Colonic mucosa (tissue), 4 donors: ENCODE results near the gene PRR5. TPM values are rescaled to one million over a fixed set of nuclear protein-coding genes. Genes with fewer than 3 reads are reported as not detected.
"Not testable (repeated sequence)": the region's sequence is repeated elsewhere in the genome, so short reads cannot be mapped to it uniquely, and the experiment has no call there.

ENCODE experiments used
- DNase-seq: peaks from one replicate; pipeline ENCODE4 v3.0.0-alpha.2; 2020
- H3K27ac ChIP-seq: fragments of 200-600 bp; one replicate; pipeline ENCODE4 v1.8.0; 2021
- H3K27me3 ChIP-seq: fragments of 200-600 bp; one replicate; pipeline ENCODE4 v1.8.0; 2021
- H3K36me3 ChIP-seq: fragments of 200-600 bp; one replicate; pipeline ENCODE4 v1.8.0; 2021
- H3K4me1 ChIP-seq: fragments of 200-600 bp; one replicate; pipeline ENCODE4 v1.8.0; 2021; ENCODE audit warnings: mild to moderate bottlenecking
- H3K4me3 ChIP-seq: fragments of 200-600 bp; one replicate; pipeline ENCODE4 v1.8.0; 2021
- H3K9ac ChIP-seq, 2 donors: one replicate each; pipeline ENCODE4 v1.7.0; 2013; ENCODE audit warnings: control low read depth in 2 of 2, low read depth in 2 of 2, low read length in 2 of 2
- H3K9me3 ChIP-seq: fragments of 200-600 bp; one replicate; pipeline ENCODE4 v1.8.0; 2021
- intact Hi-C: fragments of 100-400 bp; cut with DNase I; formaldehyde crosslinking; loops from one replicate; pipeline ENCODE4 v1.14.1; 2022
- total RNA-seq, 2 donors: library from RNA; stranded (reverse); fragmentation: NEBNext Ultra II Directional in 1 of 2; extraction: Animal tissue kit (Norgen Biotek cat#: 25700) in 1 of 2; gene quantifications; one replicate each; pipeline ENCODE4 v1.2.1, GENCODE V29; 2021
- TF ChIP-seq, protein P1 (sequence below): fragments of 200-600 bp; IDR thresholded peaks from one replicate; pipeline ENCODE4 v1.8.0; 2022; ENCODE audit warnings: antibody characterized with exemption, mild to moderate bottlenecking
- donor health status: healthy.
- donor health status: DM: no; HTN: no; CAD: no.
- donor health status: DM: no; HTN: no; CAD: no.

PRR5 gene
- total RNA-seq, 2 donors from 2014 or later, result 21.2 to 45.8 TPM

DNA sequence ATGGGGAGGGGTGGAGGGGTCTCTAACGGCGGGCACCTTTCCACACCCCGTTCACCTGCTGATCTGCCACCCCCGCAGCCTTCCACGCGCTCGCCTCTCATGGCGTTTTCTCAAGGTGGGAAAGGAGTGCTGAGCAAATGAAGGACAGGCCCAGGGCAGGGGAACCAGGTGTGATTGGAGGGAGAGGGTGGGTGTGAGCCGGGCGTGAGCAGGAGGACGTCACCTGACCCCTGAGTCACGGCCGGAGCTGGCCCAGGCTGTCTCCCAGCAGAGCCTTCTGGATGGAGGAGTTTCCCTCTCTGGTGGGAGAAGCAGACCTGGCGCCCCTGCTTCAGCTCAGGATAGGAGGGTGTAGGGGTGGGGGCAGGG lies 36.3 kb downstream of the PRR5 start:
- peak overlapping the region; percentile 35 to 43 for H3K9ac ChIP-seq
- no peaks in the 10 kb centered on the region for H3K27me3 ChIP-seq
- peak; percentile 73 for DNase-seq
- peaks cover 5% of the 10 kb centered on the region for H3K4me1 ChIP-seq
- H3K27ac ChIP-seq, result no peak overlapping the region
- no peaks in the 10 kb centered on the region for H3K36me3 ChIP-seq
- no peaks in the 10 kb centered on the region for H3K9me3 ChIP-seq
- intact Hi-C loops, result no loop called here
- TF ChIP-seq, protein P1, sequence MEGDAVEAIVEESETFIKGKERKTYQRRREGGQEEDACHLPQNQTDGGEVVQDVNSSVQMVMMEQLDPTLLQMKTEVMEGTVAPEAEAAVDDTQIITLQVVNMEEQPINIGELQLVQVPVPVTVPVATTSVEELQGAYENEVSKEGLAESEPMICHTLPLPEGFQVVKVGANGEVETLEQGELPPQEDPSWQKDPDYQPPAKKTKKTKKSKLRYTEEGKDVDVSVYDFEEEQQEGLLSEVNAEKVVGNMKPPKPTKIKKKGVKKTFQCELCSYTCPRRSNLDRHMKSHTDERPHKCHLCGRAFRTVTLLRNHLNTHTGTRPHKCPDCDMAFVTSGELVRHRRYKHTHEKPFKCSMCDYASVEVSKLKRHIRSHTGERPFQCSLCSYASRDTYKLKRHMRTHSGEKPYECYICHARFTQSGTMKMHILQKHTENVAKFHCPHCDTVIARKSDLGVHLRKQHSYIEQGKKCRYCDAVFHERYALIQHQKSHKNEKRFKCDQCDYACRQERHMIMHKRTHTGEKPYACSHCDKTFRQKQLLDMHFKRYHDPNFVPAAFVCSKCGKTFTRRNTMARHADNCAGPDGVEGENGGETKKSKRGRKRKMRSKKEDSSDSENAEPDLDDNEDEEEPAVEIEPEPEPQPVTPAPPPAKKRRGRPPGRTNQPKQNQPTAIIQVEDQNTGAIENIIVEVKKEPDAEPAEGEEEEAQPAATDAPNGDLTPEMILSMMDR, result no peak
- H3K4me3 ChIP-seq, result no peak overlapping the region

GRCh38 chr22:44739024-44739423 lies 37.0 kb downstream of the PRR5 start:
- Histone ChIP-seq H3K27me3 (no peaks in the 10 kb centered on the region), H3K9ac (no peak overlapping the region), H3K36me3 (no peaks in the 10 kb centered on the region), H3K4me3 (no peak overlapping the region), H3K4me1 (peaks cover 5% of the 10 kb centered on the region), H3K27ac (no peak overlapping the region), H3K9me3 (no peaks in the 10 kb centered on the region)
- no peak for DNase-seq
- intact Hi-C loops, result no loop called here
- TF ChIP-seq, protein P1, result no peak

DNA sequence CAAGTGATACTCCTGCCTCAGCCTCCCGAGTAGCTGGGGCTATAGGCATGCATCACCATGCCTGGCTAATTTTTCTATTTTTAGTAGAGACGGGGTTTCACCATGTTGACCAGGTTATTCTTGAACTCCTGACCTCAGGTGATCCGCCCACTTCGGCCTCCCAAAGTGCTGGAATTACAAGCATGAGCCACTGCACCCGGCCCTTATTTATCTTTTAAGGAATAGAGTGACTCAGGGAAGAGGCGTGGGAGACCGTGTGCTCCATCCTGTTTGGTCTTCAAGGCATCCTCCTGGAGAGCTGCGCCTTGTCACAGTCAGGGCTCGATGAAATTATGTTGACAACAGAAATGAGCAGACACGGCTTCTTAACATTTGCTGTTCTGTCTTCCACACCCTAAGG lies 37.7 kb downstream of the PRR5 start:
- DNase-seq, H3K9ac ChIP-seq, H3K27ac ChIP-seq, H3K4me1 ChIP-seq, H3K9me3 ChIP-seq, intact Hi-C loops, H3K36me3 ChIP-seq, H3K4me3 ChIP-seq, H3K27me3 ChIP-seq: not testable (repeated sequence)

- intact Hi-C loops, result no loop called here
- Histone ChIP-seq H3K4me1 (peaks cover 5% of the 10 kb centered on the region), H3K4me3 (no peak overlapping the region), H3K9me3 (no peaks in the 10 kb centered on the region), H3K27ac (no peak overlapping the region), H3K36me3 (no peaks in the 10 kb centered on the region), H3K27me3 (no peaks in the 10 kb centered on the region), H3K9ac (no peak overlapping the region)
- DNase-seq, result no peak
- TF ChIP-seq, protein P1, result no peak
Measured at GRCh38 chr22:44740307-44740706, 38.3 kb downstream of the PRR5 start.

DNA sequence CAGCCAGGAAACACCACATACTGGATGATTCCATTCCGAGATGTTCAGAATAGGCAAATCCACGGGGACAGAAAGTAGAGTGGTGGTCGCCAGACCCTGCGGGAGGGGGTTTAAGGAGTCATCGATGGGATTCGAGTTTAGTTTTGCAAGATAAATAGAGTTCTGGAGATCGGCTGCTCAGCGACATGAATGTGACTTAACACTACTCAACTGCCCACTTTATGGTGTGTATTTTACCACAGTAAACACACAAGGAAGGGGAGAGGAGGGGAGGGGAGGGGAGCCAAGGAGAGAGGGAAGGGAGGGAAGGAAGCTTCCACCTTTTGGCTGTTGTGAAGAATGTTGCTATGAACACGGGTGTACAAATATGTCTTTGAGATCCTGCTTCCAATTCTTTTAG lies 39.9 kb downstream of the PRR5 start:
- intact Hi-C loops, result no loop called here
- TF ChIP-seq, protein P1, result no peak
- H3K27me3 ChIP-seq, result no peaks in the 10 kb centered on the region
- H3K36me3 ChIP-seq, result no peaks in the 10 kb centered on the region
- peak overlapping the region; percentile 61 for H3K27ac ChIP-seq
- H3K4me1 ChIP-seq, result no peaks in the 10 kb centered on the region
- DNase-seq, result peak; percentile 71
- H3K9ac ChIP-seq, result no peak overlapping the region
- H3K9me3 ChIP-seq, result no peaks in the 10 kb centered on the region
- no peak overlapping the region for H3K4me3 ChIP-seq

DNA sequence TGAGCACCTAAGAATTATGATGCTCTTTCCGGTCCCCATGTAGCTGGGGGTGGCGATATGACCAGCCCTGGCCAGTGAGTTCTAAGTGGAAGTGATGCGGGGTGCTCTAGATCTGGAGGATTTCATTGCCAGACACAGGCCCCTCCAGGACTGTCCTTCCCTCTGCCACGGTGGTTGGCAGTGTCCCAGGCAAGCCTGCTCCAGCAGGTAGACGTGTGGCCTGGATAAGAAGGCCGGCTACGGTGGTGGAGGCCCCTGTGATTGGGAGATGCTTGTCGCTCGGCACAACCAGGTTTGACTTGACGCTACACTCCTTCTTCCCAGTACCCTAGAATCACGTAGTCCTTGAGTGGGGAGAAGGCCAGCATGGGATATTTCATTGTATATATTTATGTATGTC lies 41.2 kb downstream of the PRR5 start:
- H3K4me1 ChIP-seq, result no peaks in the 10 kb centered on the region

More for the DNA sequence above, 41.2 kb downstream of the PRR5 start:
- TF ChIP-seq, protein P1, result no peak
- peak; percentile 31 for DNase-seq
- Histone ChIP-seq H3K4me3 (no peak overlapping the region), H3K27me3 (no peaks in the 10 kb centered on the region), H3K27ac (no peak overlapping the region), H3K9ac (peak overlapping the region in 1 of 2 donors; percentile 15), H3K36me3 (no peaks in the 10 kb centered on the region), H3K9me3 (no peaks in the 10 kb centered on the region)
- intact Hi-C loops, result no loop called here
